H7 (cell line): ENCODE data around the gene TSBP1. TPM values are rescaled to one million over a fixed set of nuclear protein-coding genes. Genes with fewer than 3 reads are reported as not detected.

Experiments used
- DNase-seq: peaks from one replicate; pipeline ENCODE4 v3.0.0; 2012
- H3K27me3 ChIP-seq: 2 replicates; pipeline ENCODE4 v1.6.0; 2011; ENCODE audit warnings: mild to moderate bottlenecking, low read length; ENCODE audit not compliant: control insufficient read depth, insufficient read depth
- H3K36me3 ChIP-seq: replicated peaks from 2 replicates; pipeline ENCODE4 v1.5.1; 2011; ENCODE audit warnings: low read length; ENCODE audit not compliant: control insufficient read depth, insufficient read depth
- H3K4me3 ChIP-seq: 2 replicates; pipeline ENCODE4 v1.5.1; 2011; ENCODE audit warnings: low read depth, mild to moderate bottlenecking, control low read depth, low read length, moderate library complexity; ENCODE audit not compliant: insufficient read depth
- total RNA-seq: library from RNA; depleted of rRNA; stranded (reverse); fragments of >200 nt; shearing (Covaris generic); gene quantifications from 2 replicates; pipeline ENCODE4 v1.2.3, GENCODE V29; 2014; rRNA removed

TSBP1 gene
- total RNA-seq: not detected in 2 replicates

- no peak for DNase-seq
- H3K4me3 ChIP-seq: no peak within 1 kb of the TSS
- no peaks in the 10 kb centered on the region for H3K27me3 ChIP-seq
- no peaks in the 10 kb centered on the region for H3K36me3 ChIP-seq
These were observed at the start of gene TSBP1 for GRCh38 chr6:32371803-32372202. TSBP1 (minus strand) TSS chr6:32371903; CDS start chr6:32371706, 197 bp downstream.

- no peak for DNase-seq
- Histone ChIP-seq H3K36me3 (no peaks in the 10 kb centered on the region), H3K27me3 (peaks cover 8% of the 10 kb centered on the region), H3K4me3 (no peak overlapping the region)
These were observed 44.3 kb upstream of the TSBP1 start for GRCh38 chr6:32416036-32416435.

GRCh38 chr6:32415521-32416019, 43.9 kb upstream of the TSBP1 start:
- Histone ChIP-seq H3K36me3 (no peaks in the 10 kb centered on the region), H3K4me3 (no peak overlapping the region; the same call in 1 of the 2 replicates), H3K27me3 (peaks cover 8% of the 10 kb centered on the region)
- DNase-seq: peak; percentile 72

- Histone ChIP-seq H3K4me3 (no peak overlapping the region), H3K36me3 (no peaks in the 10 kb centered on the region), H3K27me3 (peaks cover 8% of the 10 kb centered on the region)
- DNase-seq: peak; percentile 74
These were observed 41.8 kb upstream of the TSBP1 start for GRCh38 chr6:32413427-32414047.

GRCh38 chr6:32411566-32412327, 40.0 kb upstream of the TSBP1 start:
- H3K27me3 ChIP-seq: peaks cover 8% of the 10 kb centered on the region
- no peaks in the 10 kb centered on the region for H3K36me3 ChIP-seq
- H3K4me3 ChIP-seq: no peak overlapping the region
- no peak for DNase-seq

GRCh38 chr6:32410906-32411305, 39.2 kb upstream of the TSBP1 start:
- no peaks in the 10 kb centered on the region for H3K36me3 ChIP-seq
- H3K4me3 ChIP-seq: no peak overlapping the region
- no peak for DNase-seq
- peaks cover 8% of the 10 kb centered on the region for H3K27me3 ChIP-seq

- Histone ChIP-seq H3K27me3 (no peaks in the 10 kb centered on the region; the same call in 1 of the 2 replicates), H3K36me3 (no peaks in the 10 kb centered on the region), H3K4me3 (no peak within 1 kb of the TSS)
- no peak for DNase-seq
These were observed 35.2 kb upstream of the TSBP1 start, which contains the start of gene BTNL2 for GRCh38 chr6:32406857-32407256. BTNL2 (minus strand) TSS chr6:32407181; CDS start chr6:32407123, 58 bp downstream.

- Histone ChIP-seq H3K4me3 (no peak overlapping the region), H3K36me3 (no peaks in the 10 kb centered on the region), H3K27me3 (no peaks in the 10 kb centered on the region; the same call in 1 of the 2 replicates)
- no peak for DNase-seq
These were observed 34.5 kb upstream of the TSBP1 start for GRCh38 chr6:32406197-32406596.

- Histone ChIP-seq H3K27me3 (no peaks in the 10 kb centered on the region; the same call in 1 of the 2 replicates), H3K36me3 (no peaks in the 10 kb centered on the region), H3K4me3 (no peak overlapping the region)
- DNase-seq: no peak
These were observed 34.0 kb upstream of the TSBP1 start for GRCh38 chr6:32405656-32406055.

- Histone ChIP-seq H3K4me3 (no peak overlapping the region), H3K27me3 (no peaks in the 10 kb centered on the region; the same call in 1 of the 2 replicates), H3K36me3 (no peaks in the 10 kb centered on the region)
- DNase-seq: peak; percentile 34
These were observed 31.1 kb upstream of the TSBP1 start for GRCh38 chr6:32402812-32403211.

- H3K4me3 ChIP-seq: no peak overlapping the region
- H3K36me3 ChIP-seq: no peaks in the 10 kb centered on the region
- DNase-seq: peak; percentile 18
- H3K27me3 ChIP-seq: no peaks in the 10 kb centered on the region; the same call in 1 of the 2 replicates
These were observed 29.7 kb upstream of the TSBP1 start for GRCh38 chr6:32401284-32401963.

- no peaks in the 10 kb centered on the region; the same call in 1 of the 2 replicates for H3K36me3 ChIP-seq
- DNase-seq: no peak
- H3K4me3 ChIP-seq: no peak overlapping the region
- no peaks in the 10 kb centered on the region for H3K27me3 ChIP-seq
These were observed 25.7 kb upstream of the TSBP1 start for GRCh38 chr6:32397252-32397920.

- DNase-seq: no peak
- H3K4me3 ChIP-seq: no peak overlapping the region
- H3K36me3 ChIP-seq: no peaks in the 10 kb centered on the region; the same call in 1 of the 2 replicates
- no peaks in the 10 kb centered on the region for H3K27me3 ChIP-seq
These were observed 24.3 kb upstream of the TSBP1 start for GRCh38 chr6:32396028-32396427.
